IPS DF 6.9 (cell line): ENCODE data around the gene SPHKAP.
"Not testable (repeated sequence)": the region's sequence is repeated elsewhere in the genome, so short reads cannot be mapped to it uniquely, and the experiment has no call there.

Experiments
- DNase-seq: peaks from one replicate; pipeline ENCODE4 v3.0.0-alpha.2; 2013; ENCODE audit warnings: low read depth, low spot score
- H3K27ac ChIP-seq: one replicate; pipeline ENCODE4 v1.5.1; 2013; ENCODE audit warnings: low read length, control low read depth
- H3K27me3 ChIP-seq: 2 replicates; pipeline ENCODE4 v1.6.1; 2013; ENCODE audit warnings: mild to moderate bottlenecking, low read length; ENCODE audit not compliant: control insufficient read depth, insufficient read depth
- H3K36me3 ChIP-seq: 2 replicates; pipeline ENCODE4 v1.6.1; 2013; ENCODE audit warnings: low read length; ENCODE audit not compliant: control insufficient read depth, insufficient read depth
- H3K4me1 ChIP-seq: 2 replicates; pipeline ENCODE4 v1.6.1; 2013; ENCODE audit warnings: low read length; ENCODE audit not compliant: control insufficient read depth, insufficient read depth
- H3K4me3 ChIP-seq: 2 replicates; pipeline ENCODE4 v1.5.1; 2013; ENCODE audit warnings: mild to moderate bottlenecking, low read length
- H3K9me3 ChIP-seq: 2 replicates; pipeline ENCODE4 v1.6.1; 2013; ENCODE audit warnings: low read length, inconsistent platforms; ENCODE audit not compliant: control insufficient read depth, insufficient read depth
- WGBS: extraction: QIAGEN DNeasy Blood & Tissue Kit; methylation state at CpG from one replicate; pipeline ENCODE4 v1.1.7; 2013; ENCODE audit warnings: mixed read lengths, missing lambda C conversion rate; ENCODE audit not compliant: insufficient read length, insufficient coverage; 5-methylcytosine and 5-hydroxymethylcytosine counted together

SPHKAP gene

DNA sequence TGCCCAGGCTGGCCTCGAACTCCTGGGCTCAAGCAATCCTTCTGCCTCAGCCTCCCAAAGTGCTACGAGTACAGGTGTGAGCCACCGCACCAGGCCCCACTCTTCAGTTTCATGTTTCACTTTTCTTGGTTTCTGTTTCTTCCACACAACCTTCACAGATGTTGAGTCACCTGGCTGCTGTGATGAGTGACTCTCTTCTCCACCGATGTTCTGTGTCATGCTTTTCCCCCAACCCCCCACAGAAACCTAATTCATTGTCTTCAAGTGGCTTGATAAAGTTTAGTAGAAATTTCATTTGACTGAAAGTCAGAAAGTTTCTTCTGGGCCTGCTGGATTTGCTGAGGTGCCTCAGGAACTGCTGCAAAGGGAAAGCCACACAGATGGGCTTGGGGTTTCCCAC lies 78.5 kb downstream of the SPHKAP start:
- no peak overlapping the region for H3K4me3 ChIP-seq
- H3K27ac ChIP-seq = no peak overlapping the region
- H3K27me3 ChIP-seq = no peaks in the 10 kb centered on the region
- no peaks in the 10 kb centered on the region for H3K4me1 ChIP-seq
- H3K9me3 ChIP-seq = no peaks in the 10 kb centered on the region
- DNase-seq = no peak
- H3K36me3 ChIP-seq = no peaks in the 10 kb centered on the region
- WGBS = no CpG with 5 or more reads among the region's 4 CpGs

DNA sequence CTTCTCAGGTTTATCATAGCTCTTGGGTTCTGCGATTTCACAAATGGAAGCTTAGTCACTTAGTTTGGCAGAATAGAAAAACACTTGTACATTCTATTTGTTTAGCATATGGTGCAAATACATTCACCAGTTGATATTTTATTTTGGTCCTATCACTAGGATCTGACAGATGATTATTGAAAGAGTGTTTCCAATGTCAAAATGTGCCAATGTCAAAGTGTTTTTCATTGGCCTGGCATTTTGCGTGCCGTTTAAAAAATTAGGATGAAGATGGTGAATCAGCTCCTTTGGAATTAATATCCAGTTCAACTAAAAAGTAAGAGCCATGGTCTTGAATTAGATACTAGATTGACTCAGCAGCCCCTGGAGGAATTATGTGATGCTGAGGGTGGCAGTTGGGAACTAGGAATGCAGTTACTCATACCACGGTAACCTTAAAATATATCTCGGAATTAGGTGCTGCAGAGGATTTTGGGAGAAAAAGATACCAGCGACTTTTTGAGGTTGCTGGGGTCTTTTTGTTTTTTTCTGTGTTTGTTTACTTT lies 87.0 kb downstream of the SPHKAP start:
- Histone ChIP-seq H3K4me1 (no peaks in the 10 kb centered on the region), H3K4me3 (no peak overlapping the region), H3K27ac (no peak overlapping the region), H3K27me3 (no peaks in the 10 kb centered on the region), H3K9me3 (no peaks in the 10 kb centered on the region), H3K36me3 (no peaks in the 10 kb centered on the region)
- no CpG with 5 or more reads among the region's 6 CpGs for WGBS
- DNase-seq = no peak

DNA sequence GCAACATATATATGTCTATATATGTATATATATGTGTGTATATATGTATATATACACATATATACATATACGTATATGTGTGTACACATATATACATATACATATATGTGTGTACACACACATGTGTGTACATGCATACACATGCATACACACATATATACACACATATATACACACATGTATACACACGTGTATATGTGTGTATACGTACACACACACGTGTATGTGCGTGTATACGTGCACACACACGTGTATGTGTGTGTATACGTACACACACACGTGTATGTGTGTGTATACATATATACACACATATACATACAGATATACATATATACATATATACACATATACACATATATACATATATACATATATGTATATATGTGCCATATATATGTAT lies 89.4 kb downstream of the SPHKAP start:
- no peak overlapping the region for H3K4me3 ChIP-seq
- no peak for DNase-seq
- H3K27me3 ChIP-seq = no peaks in the 10 kb centered on the region
- H3K36me3 ChIP-seq = no peaks in the 10 kb centered on the region
- H3K27ac ChIP-seq = no peak overlapping the region
- H3K4me1 ChIP-seq = no peaks in the 10 kb centered on the region
- no peaks in the 10 kb centered on the region; the same call in 1 of the 2 replicates for H3K9me3 ChIP-seq
- WGBS = no CpG with 5 or more reads among the region's 9 CpGs

GRCh38 chr2:228086561-228086960 lies 94.9 kb downstream of the SPHKAP start:
- Histone ChIP-seq H3K9me3 (no peaks in the 10 kb centered on the region; the same call in 1 of the 2 replicates), H3K27ac (no peak overlapping the region), H3K27me3 (no peaks in the 10 kb centered on the region), H3K4me3 (no peak overlapping the region), H3K36me3 (no peaks in the 10 kb centered on the region), H3K4me1 (no peaks in the 10 kb centered on the region)
- no CpG with 5 or more reads among the region's 4 CpGs for WGBS
- no peak for DNase-seq

DNA sequence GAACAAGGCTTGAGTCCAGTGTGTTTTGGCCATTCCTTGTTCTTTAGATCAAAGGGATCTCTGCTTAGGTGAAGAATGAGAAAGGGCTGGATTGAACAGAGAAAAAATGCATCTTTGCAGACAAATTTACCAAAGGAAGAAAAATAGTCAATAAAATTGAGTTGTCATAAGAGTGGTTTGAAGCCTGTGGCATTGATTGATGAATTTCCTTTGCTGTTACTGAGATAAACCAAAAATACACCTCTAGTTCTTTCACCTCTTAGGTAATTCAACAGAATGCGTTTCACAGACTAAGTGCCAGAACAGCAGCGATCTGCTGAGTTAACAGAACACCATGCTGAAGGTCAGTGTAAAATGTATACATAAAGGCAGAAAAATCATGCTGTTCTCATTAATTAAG lies 96.8 kb downstream of the SPHKAP start:
- no peak for DNase-seq
- Histone ChIP-seq H3K36me3 (no peaks in the 10 kb centered on the region), H3K9me3 (no peaks in the 10 kb centered on the region; the same call in 1 of the 2 replicates), H3K27ac (no peak overlapping the region), H3K27me3 (no peaks in the 10 kb centered on the region), H3K4me1 (no peaks in the 10 kb centered on the region), H3K4me3 (no peak overlapping the region)
- WGBS = no CpG with 5 or more reads among the region's 2 CpGs

- Histone ChIP-seq H3K9me3 (no peaks in the 10 kb centered on the region), H3K4me3 (no peak overlapping the region), H3K4me1 (no peaks in the 10 kb centered on the region), H3K36me3 (peaks cover 3% of the 10 kb centered on the region; the same call in 1 of the 2 replicates), H3K27me3 (no peaks in the 10 kb centered on the region), H3K27ac (no peak overlapping the region)
- no peak for DNase-seq
- no CpG with 5 or more reads among the region's 2 CpGs for WGBS
Observed at GRCh38 chr2:228083131-228083530, 98.4 kb downstream of the SPHKAP start.

DNA sequence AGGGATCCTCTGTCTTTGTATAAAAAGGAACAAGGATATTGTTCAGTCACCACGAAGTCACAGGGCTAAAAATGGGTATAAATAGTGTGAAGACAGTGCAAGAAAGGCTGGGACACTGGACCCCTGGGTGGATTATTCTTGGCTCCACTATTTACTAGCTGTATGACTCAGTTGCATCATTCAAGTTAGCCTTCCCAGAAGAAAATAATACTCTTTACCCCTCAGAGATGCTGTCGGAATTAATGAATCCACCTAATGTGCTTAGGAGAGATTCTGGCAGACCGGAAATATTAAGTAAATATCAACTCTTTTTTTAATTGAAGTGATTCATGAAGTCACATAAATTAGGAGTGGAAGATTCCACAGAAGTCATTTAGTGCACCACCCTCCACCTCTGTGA lies 98.9 kb downstream of the SPHKAP start:
- no peak for DNase-seq
- H3K9me3 ChIP-seq = no peaks in the 10 kb centered on the region
- H3K4me1 ChIP-seq = no peaks in the 10 kb centered on the region
- no peak overlapping the region for H3K27ac ChIP-seq
- peaks cover 3% of the 10 kb centered on the region; the same call in 1 of the 2 replicates for H3K36me3 ChIP-seq
- WGBS = no CpG with 5 or more reads among the region's 3 CpGs
- no peaks in the 10 kb centered on the region for H3K27me3 ChIP-seq
- no peak overlapping the region for H3K4me3 ChIP-seq

- no peak overlapping the region for H3K27ac ChIP-seq
- no CpG with 5 or more reads among the region's 3 CpGs for WGBS
- H3K4me1 ChIP-seq = no peaks in the 10 kb centered on the region
- no peak overlapping the region for H3K4me3 ChIP-seq
- H3K36me3 ChIP-seq = peaks cover 3% of the 10 kb centered on the region; the same call in 1 of the 2 replicates
- DNase-seq = no peak
- no peaks in the 10 kb centered on the region for H3K9me3 ChIP-seq
- no peaks in the 10 kb centered on the region for H3K27me3 ChIP-seq
Observed at GRCh38 chr2:228079194-228079593, 102.3 kb downstream of the SPHKAP start.

DNA sequence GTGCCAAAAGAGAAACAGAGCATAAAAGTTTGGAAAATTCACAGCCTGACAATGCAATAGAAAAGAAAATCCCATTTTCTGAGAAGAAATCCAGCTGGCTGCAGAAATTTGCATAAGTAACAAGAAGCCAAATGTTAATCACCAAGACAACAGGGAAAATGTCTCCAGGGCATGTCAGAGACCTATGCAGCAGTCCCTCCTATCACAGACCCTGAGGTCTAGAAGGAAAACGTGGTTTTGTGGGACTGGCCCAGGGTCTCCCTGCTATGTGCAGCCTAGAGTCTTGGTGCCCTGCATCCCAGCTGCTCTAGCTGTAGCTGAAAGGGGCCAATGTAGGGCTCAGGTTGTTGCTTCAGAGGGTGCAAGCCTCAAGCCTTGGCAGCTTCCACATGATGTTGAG lies 104.8 kb downstream of the SPHKAP start:
- not testable (repeated sequence) for H3K4me1 ChIP-seq

DNA sequence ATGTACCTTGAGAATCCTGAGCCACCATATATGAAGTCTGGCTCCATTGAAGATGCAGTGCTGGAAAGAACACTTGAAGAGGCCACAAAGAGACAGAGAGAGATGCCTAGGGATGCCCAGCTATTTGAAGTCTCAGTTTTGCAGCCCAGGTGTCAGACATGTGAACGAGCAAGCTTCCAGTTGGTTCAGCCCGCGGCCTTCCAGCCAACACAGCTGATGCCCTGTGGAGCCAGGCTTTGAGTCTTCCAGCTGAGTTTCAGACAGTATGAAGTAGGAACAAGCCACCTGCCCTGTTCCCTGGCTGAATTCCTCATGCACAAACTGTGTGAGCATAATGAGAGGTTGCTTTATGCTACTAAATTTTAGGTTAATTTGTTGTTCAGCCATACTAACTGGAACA lies 108.8 kb downstream of the SPHKAP start:
- H3K4me3 ChIP-seq = no peak overlapping the region
- H3K27me3 ChIP-seq = no peaks in the 10 kb centered on the region
- DNase-seq = no peak
- H3K27ac ChIP-seq = no peak overlapping the region
- no peaks in the 10 kb centered on the region for H3K9me3 ChIP-seq
- no peaks in the 10 kb centered on the region for H3K4me1 ChIP-seq
- no CpG with 5 or more reads among the region's 3 CpGs for WGBS
- H3K36me3 ChIP-seq = no peaks in the 10 kb centered on the region

More for the DNA sequence above, 104.8 kb downstream of the SPHKAP start:
- no CpG with 5 or more reads among the region's 1 CpG for WGBS
- H3K27ac ChIP-seq, H3K9me3 ChIP-seq, H3K27me3 ChIP-seq, H3K4me3 ChIP-seq, H3K36me3 ChIP-seq, DNase-seq: not testable (repeated sequence)

GRCh38 chr2:228067309-228067708 lies 114.2 kb downstream of the SPHKAP start:
- Histone ChIP-seq H3K27me3 (no peaks in the 10 kb centered on the region), H3K36me3 (no peaks in the 10 kb centered on the region)
- DNase-seq = no peak

More at GRCh38 chr2:228067309-228067708, 114.2 kb downstream of the SPHKAP start:
- no peaks in the 10 kb centered on the region for H3K9me3 ChIP-seq
- no peaks in the 10 kb centered on the region for H3K4me1 ChIP-seq
- no peak overlapping the region for H3K27ac ChIP-seq
- WGBS = no CpG with 5 or more reads among the region's 1 CpG
- H3K4me3 ChIP-seq = no peak overlapping the region
